ENCODE data around the gene BBX.

The BBX gene

GRCh38 chr3:107661447-107662123 lies 138.8 kb downstream of the BBX start:
- no peak for DNase-seq

GRCh38 chr3:107662124-107662507 lies 139.4 kb downstream of the BBX start:
- DNase-seq: no peak

- no peak for DNase-seq
Measured at GRCh38 chr3:107662586-107662985, 139.8 kb downstream of the BBX start.

- DNase-seq: no peak
Measured at GRCh38 chr3:107663266-107663665, 140.5 kb downstream of the BBX start.

- no peak for DNase-seq
Measured at GRCh38 chr3:107664614-107665013, 141.9 kb downstream of the BBX start.

GRCh38 chr3:107665351-107665750 lies 142.6 kb downstream of the BBX start:
- DNase-seq: no peak

GRCh38 chr3:107666853-107667252 lies 144.1 kb downstream of the BBX start:
- no peak for DNase-seq

GRCh38 chr3:107668416-107668815 lies 145.7 kb downstream of the BBX start:
- DNase-seq: no peak

GRCh38 chr3:107668963-107669362 lies 146.2 kb downstream of the BBX start:
- DNase-seq: no peak

GRCh38 chr3:107669669-107670068 lies 146.9 kb downstream of the BBX start:
- DNase-seq: no peak

- DNase-seq: no peak
Measured at GRCh38 chr3:107670986-107671385, 148.2 kb downstream of the BBX start.

GRCh38 chr3:107674371-107674770 lies 151.6 kb downstream of the BBX start:
- no peak for DNase-seq

GRCh38 chr3:107675233-107675900 lies 152.6 kb downstream of the BBX start:
- DNase-seq: no peak

- DNase-seq: no peak
Measured at GRCh38 chr3:107676469-107677309, 153.9 kb downstream of the BBX start.

GRCh38 chr3:107679921-107680320 lies 157.2 kb downstream of the BBX start:
- DNase-seq: no peak

GRCh38 chr3:107680698-107681097 lies 157.9 kb downstream of the BBX start:
- DNase-seq: no peak

- no peak for DNase-seq
Measured at GRCh38 chr3:107681396-107681795, 158.6 kb downstream of the BBX start.

- DNase-seq: no peak
Measured at GRCh38 chr3:107682580-107682979, 159.8 kb downstream of the BBX start.

GRCh38 chr3:107683447-107683846 lies 160.7 kb downstream of the BBX start:
- DNase-seq: no peak

GRCh38 chr3:107684431-107684925 lies 161.7 kb downstream of the BBX start:
- no peak for DNase-seq

GRCh38 chr3:107685383-107685782 lies 162.6 kb downstream of the BBX start:
- DNase-seq: no peak

GRCh38 chr3:107687056-107687581 lies 164.4 kb downstream of the BBX start:
- DNase-seq: no peak

GRCh38 chr3:107689355-107689754 lies 166.6 kb downstream of the BBX start:
- no peak for DNase-seq
